Measurements from ENCODE around the gene TMEM95. TPM values are rescaled to one million over a fixed set of nuclear protein-coding genes. Genes with fewer than 3 reads are reported as not detected.

TMEM95 gene
- total and polyA plus RNA-seq, 10 of the 15 experiments (the other 5 are each of a cell fraction or from before 2014, with no cell fraction given) = 0.05 to 0.28 TPM; not detected in 8

DNA sequence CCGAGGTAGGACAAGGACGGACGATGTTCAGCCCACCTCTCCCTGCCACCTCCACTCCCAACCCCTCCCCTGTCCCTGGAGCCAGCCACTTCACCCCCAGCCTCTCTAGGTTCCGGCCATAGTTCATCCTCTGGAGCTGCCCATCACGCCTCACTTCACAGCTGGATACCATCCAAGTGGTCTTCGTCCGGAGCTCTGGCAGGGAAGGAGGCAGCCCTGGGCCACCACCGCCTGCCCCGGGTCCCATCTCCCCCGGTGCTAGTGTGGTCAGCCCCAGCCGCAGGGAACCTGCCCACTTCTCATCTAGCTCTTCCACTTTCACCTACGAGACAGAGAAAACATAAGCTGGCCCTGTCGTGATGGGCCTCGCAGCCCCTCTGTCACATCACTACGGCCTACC, 33.5 kb upstream of the TMEM95 start:
- ATAC-seq = no peak
- RAD21 ChIA-PET (ENCODE audit: unreplicated experiment) = no interaction called here
- Histone ChIP-seq H3K9ac (ENCODE audit: control insufficient read depth, insufficient read depth, low read length) (no peak overlapping the region), H3K4me1 (ENCODE audit: control insufficient read depth, insufficient read depth, low read length) (no peaks in the 10 kb centered on the region), H3K4me3 (no peak overlapping the region), H3K27ac (ENCODE audit: control insufficient read depth, insufficient read depth) (no peak overlapping the region), H3K79me2 (ENCODE audit: control insufficient read depth, insufficient read depth, low read length) (no peaks in the 10 kb centered on the region), H3K9me3 (replicated peaks; ENCODE audit: control insufficient read depth, insufficient read depth, low read length) (no peaks in the 10 kb centered on the region), H4K20me1 (ENCODE audit: control insufficient read depth, insufficient read depth) (no peaks in the 10 kb centered on the region), H3K36me3 (ENCODE audit: control insufficient read depth in 2 of 2, insufficient read depth in 2 of 2, low read length in 1 of 2) (peaks cover 9 to 43% of the 10 kb centered on the region in 2 experiments), H3K4me2 (ENCODE audit: control insufficient read depth, insufficient read depth) (no peak overlapping the region), H2AFZ (ENCODE audit: control insufficient read depth, low read depth, low read length) (no peak overlapping the region), H3K27me3 (replicated peaks in 1 of 2; ENCODE audit: control insufficient read depth in 2 of 2, insufficient read depth in 2 of 2, low read length in 1 of 2) (no peaks in the 10 kb centered on the region)
- CTCF ChIA-PET = interaction anchor here (0.7 to 2.7 kb wide), 7 partner anchors 8 to 41 kb away, joined by 3 to 9 read pairs (median 3); partner anchors contain the start of gene TMEM95
- FAIRE-seq = no peak
- WGBS (ENCODE audit: insufficient coverage, insufficient replicate concordance, low lambda C conversion rate, missing lambda C conversion rate) = 92% methylated on average over 15 of the region's 15 CpGs
- in situ Hi-C loops (cut with MboI) = no loop called here
- BruUV-seq (replicated peaks) = TSS peak; percentile 39
- DNase-seq (ENCODE audit: low read depth, low spot score) = no peak
- POLR2A ChIA-PET = no interaction called here
- SMC1A ChIA-PET (ENCODE audit: uncharacterized antibody, unreplicated experiment) = no interaction called here
- TF ChIP-seq FOXK2 (IDR thresholded peaks at IDR 0.05) (no peak), ZNF592 (IDR thresholded peaks at IDR 0.05) (no peak), ZNF207 (IDR thresholded peaks at IDR 0.05; ENCODE audit: borderline replicate concordance) (no peak)
- intact Hi-C loops (cut with micrococcal nuclease; ENCODE audit: unreplicated experiment) = no loop called here

Data from GM12878 (cell line).